Gastroesophageal sphincter (tissue), 3 donors: Measurements from ENCODE around the gene CA11.

ENCODE experiments used
- CTCF ChIP-seq, 4 experiments: fragments of 200-600 bp in 2 of 4; fragments of 450-650 bp in 2 of 4; sonication (generic) in 1 of 4; IDR thresholded peaks; one replicate each; pipeline ENCODE4 v1.5.1; 2017 to 2019; ENCODE audit warnings: antibody characterized with exemption in 4 of 4, mild to moderate bottlenecking in 2 of 4, moderate library complexity in 2 of 4
- POLR2A ChIP-seq, 2 donors: fragments of 450-650 bp; IDR thresholded peaks; one replicate each; pipeline ENCODE4 v1.6.1; 2017; ENCODE audit warnings: antibody characterized with exemption in 2 of 2, mild to moderate bottlenecking in 2 of 2, moderate library complexity in 1 of 2
- POLR2AphosphoS5 ChIP-seq: sonication (generic); formaldehyde crosslinking; IDR thresholded peaks from one replicate; pipeline ENCODE4 v1.6.1; 2017; ENCODE audit warnings: antibody characterized with exemption

DNA sequence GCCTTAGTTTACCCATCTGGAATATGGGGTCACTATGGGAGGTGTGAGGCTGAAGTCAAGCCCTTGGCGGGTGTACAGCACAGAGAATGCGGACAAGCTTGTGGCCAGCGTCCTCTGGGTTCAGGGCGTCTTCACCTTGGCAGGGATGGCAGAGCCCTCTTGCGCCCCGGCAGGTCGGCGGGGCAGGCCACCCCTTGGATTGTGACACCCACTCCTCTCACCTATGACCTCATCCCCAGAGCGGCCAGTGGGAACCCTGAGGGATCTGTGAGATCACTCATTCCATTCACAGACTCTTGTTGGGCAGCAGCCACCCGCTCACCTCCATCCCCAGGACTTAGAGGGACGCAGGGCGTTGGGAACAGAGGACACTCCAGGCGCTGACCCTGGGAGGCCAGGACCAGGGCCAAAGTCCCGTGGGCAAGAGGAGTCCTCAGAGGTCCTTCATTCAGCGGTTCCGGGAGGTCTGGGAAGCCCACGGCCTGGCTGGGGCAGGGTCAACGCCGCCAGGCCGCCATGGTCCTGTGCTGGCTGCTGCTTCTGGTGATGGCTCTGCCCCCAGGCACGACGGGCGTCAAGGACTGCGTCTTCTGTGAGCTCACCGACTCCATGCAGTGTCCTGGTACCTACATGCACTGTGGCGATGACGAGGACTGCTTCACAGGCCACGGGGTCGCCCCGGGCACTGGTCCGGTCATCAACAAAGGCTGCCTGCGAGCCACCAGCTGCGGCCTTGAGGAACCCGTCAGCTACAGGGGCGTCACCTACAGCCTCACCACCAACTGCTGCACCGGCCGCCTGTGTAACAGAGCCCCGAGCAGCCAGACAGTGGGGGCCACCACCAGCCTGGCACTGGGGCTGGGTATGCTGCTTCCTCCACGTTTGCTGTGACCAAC, 39.3 kb downstream of the CA11 start, which contains the start of gene SPACA4:
- TF ChIP-seq CTCF (IDR thresholded peaks at IDR 0.05) (no peak), POLR2A (IDR thresholded peaks at IDR 0.05) (no peak), POLR2AphosphoS5 (no peak)
